K562 (cell line): Measurements from ENCODE around the gene AHI1. TPM values are rescaled to one million over a fixed set of nuclear protein-coding genes. Genes with fewer than 3 reads are reported as not detected.

Experiments used
- BACH1 ChIP-seq: fragments of 200-800 bp; sonication (Bioruptor generic); IDR thresholded peaks from 2 replicates; pipeline ENCODE4 v1.6.1; 2016; ENCODE audit warnings: missing genetic modification characterization, missing compliant biosample characterization
- CREB5 ChIP-seq: fragments of 250-450 bp; sonication (Bioruptor Pico); IDR thresholded peaks from 2 replicates; pipeline ENCODE4 v1.5.0; 2020; ENCODE audit warnings: mild to moderate bottlenecking
- CREBBP ChIP-seq: IDR thresholded peaks from one replicate; pipeline ENCODE4 v1.6.1; 2012; ENCODE audit warnings: low read depth, mild to moderate bottlenecking, control low read depth, inconsistent platforms, low read length
- IFI16 ChIP-seq: fragments of 250-450 bp; sonication (Bioruptor Pico); IDR thresholded peaks from 2 replicates; pipeline ENCODE4 v2.1.2; 2022; ENCODE audit warnings: mild to moderate bottlenecking, inconsistent platforms
- MAFF ChIP-seq: IDR thresholded peaks from 2 replicates; pipeline ENCODE4 v1.6.1; 2012; ENCODE audit warnings: low read length, improper control_type of control experiment
- MLX ChIP-seq, 2 experiments: fragments of 450-650 bp in 1 of 2; sonication (generic) in 1 of 2; formaldehyde crosslinking; conservative IDR thresholded peaks; 2 replicates each; pipeline versions ENCODE4 v1.4.0 to v1.8.1; 2020 to 2022; ENCODE audit warnings: mild to moderate bottlenecking in 1 of 2, missing genetic modification reagents in 1 of 2
- NEUROD1 ChIP-seq: fragments of 150-350 bp; IDR thresholded peaks from 2 replicates; pipeline ENCODE4 v1.6.1; 2014; ENCODE audit warnings: borderline replicate concordance, low read length, low read depth; ENCODE audit not compliant: partially characterized antibody
- NR4A1 ChIP-seq, 2 experiments: fragments of 250-450 bp in 1 of 2; fragments of 450-650 bp in 1 of 2; sonication (Bioruptor Pico) in 1 of 2; IDR thresholded peaks; 2 replicates each; pipeline versions ENCODE4 v1.4.0 to v1.6.1; 2016 to 2020; ENCODE audit warnings: mild to moderate bottlenecking in 2 of 2, missing compliant biosample characterization in 1 of 2, missing genetic modification characterization in 1 of 2, moderate library complexity in 1 of 2
- PHB2 ChIP-seq: fragments of 450-650 bp; IDR thresholded peaks from 2 replicates; pipeline ENCODE4 v1.6.1; 2017; ENCODE audit warnings: low read depth
- PKNOX1 ChIP-seq: fragments of 450-650 bp; IDR thresholded peaks from 2 replicates; pipeline ENCODE4 v1.6.1; 2016
- SIN3A ChIP-seq, 2 experiments: fragments of 150-350 bp in 1 of 2; IDR thresholded peaks; 2 replicates each; pipeline ENCODE4 v1.6.1; 2011 to 2016; ENCODE audit warnings: borderline replicate concordance in 2 of 2, low read depth in 2 of 2, low read length in 2 of 2, mild to moderate bottlenecking in 2 of 2, moderate library complexity in 2 of 2; ENCODE audit not compliant: control insufficient read depth in 1 of 2
- SIN3B ChIP-seq: fragments of 450-650 bp; IDR thresholded peaks from 2 replicates; pipeline ENCODE4 v1.6.1; 2017; ENCODE audit warnings: low read depth, mild to moderate bottlenecking, moderate library complexity
- SMARCA5 ChIP-seq: fragments of 450-650 bp; IDR thresholded peaks from 2 replicates; pipeline ENCODE4 v1.6.1; 2016
- SNIP1 ChIP-seq: fragments of 450-650 bp; IDR thresholded peaks from 2 replicates; pipeline ENCODE4 v1.7.1; 2017; ENCODE audit warnings: low read depth, mild to moderate bottlenecking
- SRSF3 ChIP-seq: fragments of 200-400 bp; formaldehyde crosslinking; IDR thresholded peaks from 2 replicates; pipeline ENCODE4 v1.6.1; 2016; ENCODE audit warnings: mild to moderate bottlenecking, low read length, moderate library complexity; ENCODE audit not compliant: insufficient read depth
- THAP7 ChIP-seq: fragments of 250-450 bp; sonication (Bioruptor Pico); IDR thresholded peaks from 2 replicates; pipeline ENCODE4 v1.5.0; 2021
- TRIM24 ChIP-seq, 2 experiments: fragments of 450-650 bp; IDR thresholded peaks; 2 replicates each; pipeline ENCODE4 v1.6.1; 2016
- TRIM25 ChIP-seq: fragments of 450-650 bp; IDR thresholded peaks from 2 replicates; pipeline ENCODE4 v1.7.0; 2016; ENCODE audit warnings: borderline replicate concordance
- U2AF2 ChIP-seq: fragments of 200-400 bp; formaldehyde crosslinking; optimal IDR thresholded peaks from 2 replicates; pipeline ENCODE3; 2017; ENCODE audit warnings: low read depth, mild to moderate bottlenecking, low read length
- ZNF239 ChIP-seq: fragments of 250-450 bp; sonication (Bioruptor Pico); IDR thresholded peaks from 2 replicates; pipeline ENCODE4 v1.4.0; 2020; ENCODE audit warnings: mild to moderate bottlenecking
- ZNF263 ChIP-seq: sonication (generic); formaldehyde crosslinking; IDR thresholded peaks from 2 replicates; pipeline ENCODE4 v1.8.0; 2022; ENCODE audit warnings: mild to moderate bottlenecking, missing genetic modification reagents, borderline replicate concordance
- ZNF766 ChIP-seq: fragments of 200-800 bp; sonication (Bioruptor generic); conservative IDR thresholded peaks from 2 replicates; pipeline ENCODE4 v1.6.1; 2016; ENCODE audit warnings: missing genetic modification characterization, missing compliant biosample characterization
- ZNF785 ChIP-seq: fragments of 250-450 bp; sonication (Bioruptor Pico); IDR thresholded peaks from 2 replicates; pipeline ENCODE4 v1.4.0; 2020; ENCODE audit warnings: mild to moderate bottlenecking
- polyA plus RNA-seq, 8 experiments: library from polyadenylated mRNA; depleted of rRNA in 4 of 8; stranded (reverse) in 5 of 8; unstranded in 3 of 8; fragments of >200 nt; fragmentation: Nextera tagmentation in 2 of 8; fragmentation: Illumina TruSeq in 1 of 8; extraction: Ambion mirVana in 2 of 8; extraction: Trizol in 1 of 8; gene quantifications; 2 replicates each; pipeline versions ENCODE4 v1.2.1 to v1.2.3, GENCODE V29; 2011 to 2014; ENCODE audit warnings: inconsistent platforms in 1 of 8, missing spikeins in 1 of 8
- total RNA-seq, 7 experiments: library from RNA; depleted of rRNA in 6 of 7; stranded (reverse); fragments of >200 nt in 6 of 7; fragmentation: Illumina TruSeq in 2 of 7; extraction: Trizol in 2 of 7; gene quantifications; 2 replicates each; pipeline versions ENCODE4 v1.2.1 to v1.2.3, GENCODE V29; 2011 to 2021; ENCODE audit warnings: low replicate concordance in 1 of 7

AHI1 gene
- total and polyA plus RNA-seq, 9 of the 15 experiments (the other 6 are each of a cell fraction or from before 2014, with no cell fraction given), result 24.7 to 54.9 (median 32.2) TPM

- no peak for TF ChIP-seq THAP7 (CRISPR knock-in tag)
- peak; percentile 99 to 100 for TF ChIP-seq TRIM24 (IDR thresholded peaks at IDR 0.05)
- TF ChIP-seq CREBBP, result no peak
- no peak for TF ChIP-seq NR4A1 (CRISPR knock-in tag; IDR thresholded peaks at IDR 0.05)
- peak; percentile 97 for TF ChIP-seq NR4A1 (tag; IDR thresholded peaks at IDR 0.05)
- no peak for TF ChIP-seq IFI16 (CRISPR knock-in tag)
- TF ChIP-seq SNIP1, result no peak
- TF ChIP-seq MLX (CRISPR knock-in tag; conservative IDR thresholded peaks at IDR 0.05), result no peak
- TF ChIP-seq U2AF2, result no peak
- peak; percentile 61; the same call in 1 of the 2 replicates for TF ChIP-seq ZNF263
- no peak for TF ChIP-seq SRSF3
- TF ChIP-seq PKNOX1, result peak; percentile 77
- peak; percentile 21; the same call in 1 of the 2 replicates for TF ChIP-seq SIN3B
- TF ChIP-seq BACH1 (tag), result peak; percentile 80
- TF ChIP-seq PHB2, result peak; percentile 100
- TF ChIP-seq ZNF785, result no peak
- TF ChIP-seq ZNF239 (CRISPR knock-in tag), result peak; percentile 74
- no peak for TF ChIP-seq TRIM25
- peak; percentile 98 for TF ChIP-seq ZNF766 (CRISPR knock-in tag)
- peak; percentile 78; the same call in 1 of the 2 replicates for TF ChIP-seq CREB5
- no peak for TF ChIP-seq SMARCA5
- TF ChIP-seq SIN3A (IDR thresholded peaks at IDR 0.05; ENCODE audit: borderline replicate concordance in 2 of 2, control insufficient read depth in 1 of 2, low read depth in 2 of 2, low read length in 2 of 2), result no peak
- TF ChIP-seq MAFF, result peak; percentile 3; the same call in 1 of the 2 replicates
- peak; percentile 93 for TF ChIP-seq NEUROD1
These were observed 174.3 kb downstream of the AHI1 start (continued) for GRCh38 chr6:135323202-135323668.
